Inflammatory macrophage treated with lipopolysaccharide for 4 hours (primary cell): ENCODE measurements around the gene TSFM.

Experiments used
- DNase-seq: peaks from one replicate; pipeline ENCODE4 v3.0.0-alpha.2; 2020

The TSFM gene

GRCh38 chr12:57781801-57782200 is 786 bp upstream of the TSFM start:
- DNase-seq = peak; percentile 38

GRCh38 chr12:57782243-57782607 is 362 bp upstream of the TSFM start:
- DNase-seq = no peak

- DNase-seq = no peak
Observed at GRCh38 chr12:57783466-57783801, 847 bp downstream of the TSFM start.

- DNase-seq = no peak
Observed at GRCh38 chr12:57783861-57784260, 1.3 kb downstream of the TSFM start.

- peak; percentile 96 for DNase-seq
Observed at GRCh38 chr12:57793920-57794319, 11.3 kb downstream of the TSFM start.

- peak; percentile 78 for DNase-seq
Observed at GRCh38 chr12:57795354-57795753, 12.8 kb downstream of the TSFM start.

- DNase-seq = peak; percentile 39
Observed at GRCh38 chr12:57796996-57797395, 14.4 kb downstream of the TSFM start.

- peak; percentile 83 for DNase-seq
Observed at GRCh38 chr12:57797933-57798332, 15.3 kb downstream of the TSFM start.

GRCh38 chr12:57800965-57801364 is 18.4 kb downstream of the TSFM start:
- no peak for DNase-seq

- no peak for DNase-seq
Observed at GRCh38 chr12:57802607-57803006, 20.0 kb downstream of the TSFM start.

GRCh38 chr12:57803319-57803893 is 20.8 kb downstream of the TSFM start:
- DNase-seq = peak; percentile 33

- no peak for DNase-seq
Observed at GRCh38 chr12:57806677-57807076, 24.1 kb downstream of the TSFM start.

GRCh38 chr12:57807285-57807684 is 24.7 kb downstream of the TSFM start:
- no peak for DNase-seq

- no peak for DNase-seq
Observed at GRCh38 chr12:57808351-57808750, 25.8 kb downstream of the TSFM start.

- DNase-seq = no peak
Observed at GRCh38 chr12:57809425-57809824, 26.8 kb downstream of the TSFM start.

GRCh38 chr12:57810450-57810849 is 27.9 kb downstream of the TSFM start:
- DNase-seq = no peak

GRCh38 chr12:57811028-57811755 is 28.6 kb downstream of the TSFM start:
- no peak for DNase-seq

- no peak for DNase-seq
Observed at GRCh38 chr12:57813111-57813970, 30.8 kb downstream of the TSFM start.

- no peak for DNase-seq
Observed at GRCh38 chr12:57813971-57814772, 31.6 kb downstream of the TSFM start.

- no peak for DNase-seq
Observed at GRCh38 chr12:57815177-57816000, 32.8 kb downstream of the TSFM start.

- no peak for DNase-seq
Observed at GRCh38 chr12:57816001-57816854, 33.6 kb downstream of the TSFM start.

- peak; percentile 90 for DNase-seq
Observed at GRCh38 chr12:57816855-57817151, 34.2 kb downstream of the TSFM start.
